Skin epidermis (tissue), 12 donors: ENCODE measurements around the gene SMIM36.
A peak's percentile ranks its signal among the peaks of the same experiment; 100 is the strongest.
"Not testable (repeated sequence)": the region's sequence is repeated elsewhere in the genome, so short reads cannot be mapped to it uniquely, and the experiment has no call there.

Experiments used
- H3K27ac ChIP-seq, 21 experiments: fragments of 200-600 bp; sonication (generic) in 11 of 21; one replicate each; pipeline ENCODE4 v1.5.0; 2020; ENCODE audit warnings: mild to moderate bottlenecking in 3 of 21, inconsistent platforms in 2 of 21, moderate library complexity in 2 of 21
- H3K4me3 ChIP-seq, 7 experiments: fragments of 200-600 bp; sonication (generic) in 2 of 7; one replicate each; pipeline ENCODE4 v1.5.0; 2020; ENCODE audit warnings: inconsistent platforms in 2 of 7, mild to moderate bottlenecking in 2 of 7, moderate library complexity in 1 of 7

The SMIM36 gene

GRCh38 chr17:55510986-55511721, at the start of gene SMIM36:
Gene SMIM36 (minus strand): TSS chr17:55511452.
- no peak within 1 kb of the TSS for H3K27ac ChIP-seq
- no peak within 1 kb of the TSS for H3K4me3 ChIP-seq

- Histone ChIP-seq H3K27ac (no peak overlapping the region), H3K4me3 (no peak overlapping the region)
These were observed 44.5 kb upstream of the SMIM36 start for GRCh38 chr17:55555772-55556171.

- H3K4me3 ChIP-seq, result no peak overlapping the region
- no peak overlapping the region for H3K27ac ChIP-seq
These were observed 37.9 kb upstream of the SMIM36 start for GRCh38 chr17:55549140-55549539.

GRCh38 chr17:55546991-55547664, 35.9 kb upstream of the SMIM36 start:
- Histone ChIP-seq H3K27ac (peak overlapping the region in 1 of 21 experiments; percentile 6), H3K4me3 (no peak overlapping the region)

GRCh38 chr17:55546481-55546880, 35.2 kb upstream of the SMIM36 start:
- peak overlapping the region in 1 of 21 experiments; percentile 6 for H3K27ac ChIP-seq
- H3K4me3 ChIP-seq, result no peak overlapping the region

- Histone ChIP-seq H3K27ac (no peak overlapping the region), H3K4me3 (no peak overlapping the region)
These were observed 34.6 kb upstream of the SMIM36 start for GRCh38 chr17:55545806-55546205.

- Histone ChIP-seq H3K4me3 (no peak overlapping the region), H3K27ac (no peak overlapping the region)
These were observed 32.5 kb upstream of the SMIM36 start for GRCh38 chr17:55543709-55544108.

- Histone ChIP-seq H3K4me3 (no peak overlapping the region), H3K27ac (no peak overlapping the region)
These were observed 29.3 kb upstream of the SMIM36 start for GRCh38 chr17:55540414-55541091.

- no peak overlapping the region for H3K27ac ChIP-seq
- H3K4me3 ChIP-seq, result no peak overlapping the region
These were observed 25.0 kb upstream of the SMIM36 start for GRCh38 chr17:55536205-55536604.

GRCh38 chr17:55533608-55534007, 22.4 kb upstream of the SMIM36 start:
- H3K4me3 ChIP-seq, result no peak overlapping the region
- no peak overlapping the region for H3K27ac ChIP-seq

GRCh38 chr17:55532670-55533069, 21.4 kb upstream of the SMIM36 start:
- no peak overlapping the region for H3K27ac ChIP-seq
- H3K4me3 ChIP-seq, result no peak overlapping the region

- no peak overlapping the region for H3K27ac ChIP-seq
- H3K4me3 ChIP-seq, result no peak overlapping the region
These were observed 19.9 kb upstream of the SMIM36 start for GRCh38 chr17:55531053-55531728.

- no peak overlapping the region for H3K27ac ChIP-seq
These were observed 18.8 kb upstream of the SMIM36 start for GRCh38 chr17:55530064-55530463.

GRCh38 chr17:55527540-55528118, 16.4 kb upstream of the SMIM36 start:
- Histone ChIP-seq H3K27ac (no peak overlapping the region), H3K4me3 (no peak overlapping the region)

More at GRCh38 chr17:55530064-55530463, 18.8 kb upstream of the SMIM36 start:
- no peak overlapping the region for H3K4me3 ChIP-seq

GRCh38 chr17:55524440-55525220, 13.4 kb upstream of the SMIM36 start:
- no peak overlapping the region for H3K4me3 ChIP-seq
- no peak overlapping the region for H3K27ac ChIP-seq

GRCh38 chr17:55523032-55523431, 11.8 kb upstream of the SMIM36 start:
- not testable (repeated sequence) for H3K27ac ChIP-seq, H3K4me3 ChIP-seq

- Histone ChIP-seq H3K4me3 (no peak overlapping the region), H3K27ac (no peak overlapping the region)
These were observed 9.9 kb upstream of the SMIM36 start for GRCh38 chr17:55521186-55521585.

GRCh38 chr17:55520402-55520801, 9.2 kb upstream of the SMIM36 start:
- Histone ChIP-seq H3K27ac (no peak overlapping the region), H3K4me3 (no peak overlapping the region)

- no peak overlapping the region for H3K4me3 ChIP-seq
- no peak overlapping the region for H3K27ac ChIP-seq
These were observed 7.3 kb upstream of the SMIM36 start for GRCh38 chr17:55518510-55518909.
